ENCODE data around the gene ZNF785.

DNA sequence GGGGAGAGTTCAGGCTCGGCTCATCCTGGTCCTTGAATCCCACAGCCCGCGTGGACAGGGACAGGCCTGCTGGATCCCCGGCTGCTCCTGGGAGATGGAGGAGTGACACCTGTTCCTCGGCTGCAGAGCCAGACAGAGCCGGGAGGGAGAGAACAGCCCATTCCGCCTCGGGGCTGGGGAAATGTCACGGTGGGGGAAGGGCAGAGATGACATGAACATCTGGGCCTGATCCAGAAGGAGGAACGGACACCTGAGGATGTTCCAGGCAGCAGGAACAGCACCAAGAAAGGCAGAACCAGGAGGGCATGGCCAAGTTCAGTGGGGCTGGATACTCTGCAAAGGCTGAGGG lies 29.4 kb downstream of the ZNF785 start:
- TF ChIP-seq POLR2A (IDR thresholded peaks at IDR 0.05; ENCODE audit: low read length) (no peak), GATA1 (IDR thresholded peaks at IDR 0.05; ENCODE audit: low read depth, low read length) (no peak)
